NCI-H82 (cell line): ENCODE data around the gene KPNA2.
"Not testable (repeated sequence)": the region's sequence is repeated elsewhere in the genome, so short reads cannot be mapped to it uniquely, and the experiment has no call there.

Source experiments
- DNase-seq: peaks from one replicate; lab custom pipeline; 2025; lab: John Stamatoyannopoulos, UW

KPNA2 gene

DNA sequence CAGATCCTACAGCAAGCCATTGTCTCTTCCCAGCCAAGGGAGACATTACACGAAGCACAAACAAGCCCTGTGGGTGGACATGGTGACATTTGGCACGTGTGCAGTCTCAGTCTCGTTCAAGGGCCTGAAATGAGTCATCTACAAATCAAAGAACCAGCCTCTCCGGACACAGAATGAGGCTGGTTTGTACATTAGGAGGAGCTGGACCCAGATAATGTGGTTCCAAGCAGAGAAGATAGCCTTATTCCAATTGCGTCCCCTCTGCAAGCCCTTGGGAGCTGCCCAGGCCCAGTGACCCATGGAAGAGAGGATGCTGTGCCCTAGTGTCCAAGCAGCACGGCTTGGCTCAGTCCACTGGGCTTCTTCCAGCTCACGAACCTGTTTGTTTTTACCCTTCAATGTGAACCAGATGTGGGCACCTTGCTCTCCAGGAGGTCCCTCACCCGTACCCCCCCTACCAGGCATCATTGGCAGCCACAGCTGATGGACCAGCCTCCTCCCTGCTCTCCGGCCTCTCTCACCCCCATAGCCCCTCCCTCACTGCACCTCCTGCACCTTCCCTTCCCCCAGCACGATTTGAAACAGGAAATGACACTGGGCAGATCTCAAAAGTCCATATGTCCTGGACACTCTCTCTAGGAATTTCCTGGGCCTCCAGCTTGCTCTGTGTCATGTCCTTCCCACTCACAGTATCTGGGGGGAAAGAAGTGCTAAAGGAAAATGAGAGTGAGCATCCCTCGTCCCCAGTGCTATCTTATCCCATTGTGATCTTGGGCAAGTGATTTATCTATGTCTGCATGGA, 26.2 kb downstream of the KPNA2 start:
- DNase-seq = no peak

DNA sequence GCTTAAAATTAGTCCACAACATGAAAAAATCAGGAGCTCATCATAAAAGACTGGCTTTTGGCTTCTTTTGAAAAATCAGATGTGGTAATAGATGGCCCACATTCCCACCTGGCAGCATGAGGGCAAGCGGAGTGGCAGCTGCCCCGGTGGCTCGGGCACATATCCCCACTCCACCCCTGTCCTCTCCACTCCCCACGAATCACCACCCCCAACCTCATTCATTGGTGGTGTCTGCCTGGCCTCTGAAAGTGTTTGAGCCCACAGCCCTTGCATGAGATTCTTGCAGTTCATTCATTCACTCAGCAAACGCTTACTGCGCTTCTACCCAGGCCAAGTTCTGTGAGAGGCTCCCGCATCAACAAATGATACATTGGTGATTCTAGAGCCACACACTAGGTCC, 29.8 kb downstream of the KPNA2 start:
- DNase-seq = not testable (repeated sequence)

DNA sequence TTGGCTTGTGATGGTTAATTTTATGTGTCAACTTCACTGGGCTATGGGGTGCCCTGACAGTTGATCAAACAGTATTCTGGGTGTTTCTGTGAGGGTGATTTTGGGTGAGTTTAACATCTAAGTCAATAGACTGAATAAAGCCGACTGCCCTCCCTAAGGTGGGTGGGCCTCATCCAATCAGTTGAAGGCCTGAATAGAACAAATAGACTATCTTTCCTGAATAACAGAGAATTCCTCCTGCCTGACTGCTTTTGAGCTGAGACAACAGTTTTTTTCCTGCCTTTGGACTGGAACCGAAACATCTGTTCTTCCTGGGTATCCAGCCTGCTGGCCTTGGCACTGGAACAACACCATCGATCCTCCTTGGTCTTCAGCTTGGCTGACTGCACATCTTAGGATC, 33.0 kb downstream of the KPNA2 start:
- DNase-seq = not testable (repeated sequence)

DNA sequence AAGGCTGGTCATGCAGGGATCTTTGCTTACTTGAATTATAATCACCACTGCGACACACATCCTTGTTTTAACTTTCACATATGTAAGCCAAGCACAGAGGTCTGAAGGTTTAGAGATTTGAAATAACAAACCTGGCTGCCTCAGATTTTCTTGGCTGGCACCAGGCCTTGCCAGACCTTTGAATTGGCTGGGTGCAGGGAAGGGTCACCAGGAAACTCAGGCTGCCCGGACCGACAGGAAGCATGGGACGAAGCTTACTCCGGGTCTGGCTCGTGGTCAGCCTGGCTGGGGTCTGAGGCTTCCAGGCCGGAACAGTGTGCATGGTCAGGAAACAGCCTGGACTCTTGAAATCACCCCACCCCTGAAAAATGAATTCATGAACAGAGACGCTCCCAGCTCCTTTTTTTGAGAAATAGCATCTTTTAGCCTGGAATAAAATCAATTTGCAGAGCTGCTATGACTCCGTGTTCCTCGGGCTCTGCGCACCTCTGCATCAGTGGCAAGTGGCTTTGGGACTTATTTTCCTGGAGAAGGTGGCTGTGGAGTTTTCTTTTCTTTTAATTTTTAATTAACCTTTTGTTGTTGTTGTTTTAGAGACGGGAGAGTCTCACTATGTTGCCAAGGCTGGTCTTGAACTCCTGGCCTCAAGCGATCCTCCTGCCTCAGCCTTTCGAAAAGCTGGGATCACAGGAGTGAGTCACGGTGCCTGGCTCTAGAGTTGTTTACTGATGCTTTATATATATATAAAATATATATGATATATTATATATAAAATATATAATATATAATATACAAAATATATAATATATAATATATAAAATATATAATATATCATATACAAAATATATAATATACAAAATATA, 35.3 kb downstream of the KPNA2 start:
- not testable (repeated sequence) for DNase-seq

- no peak for DNase-seq
These were observed 38.7 kb downstream of the KPNA2 start for GRCh38 chr17:68074279-68074678.

GRCh38 chr17:68075953-68076607, 40.5 kb downstream of the KPNA2 start:
- DNase-seq = not testable (repeated sequence)

DNA sequence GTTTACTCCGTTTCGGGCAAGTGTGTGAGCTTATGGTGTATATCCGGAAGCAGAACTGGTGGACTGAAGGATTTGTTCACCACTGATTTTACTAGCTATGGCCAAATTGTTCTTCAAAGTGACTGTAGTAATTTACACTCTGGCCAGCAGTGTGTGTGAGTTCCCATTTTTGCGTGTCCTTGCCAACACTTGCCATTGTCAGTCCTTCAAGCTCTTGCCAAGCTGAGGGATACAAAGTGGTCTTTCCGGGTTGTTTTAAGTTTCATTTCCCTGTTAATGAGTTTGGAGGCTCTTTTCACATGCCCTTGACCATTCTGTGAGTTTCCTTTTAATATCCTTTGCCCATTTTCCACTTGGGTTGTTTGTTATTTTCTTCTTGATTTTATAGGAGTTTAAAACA, 42.0 kb downstream of the KPNA2 start:
- not testable (repeated sequence) for DNase-seq

DNA sequence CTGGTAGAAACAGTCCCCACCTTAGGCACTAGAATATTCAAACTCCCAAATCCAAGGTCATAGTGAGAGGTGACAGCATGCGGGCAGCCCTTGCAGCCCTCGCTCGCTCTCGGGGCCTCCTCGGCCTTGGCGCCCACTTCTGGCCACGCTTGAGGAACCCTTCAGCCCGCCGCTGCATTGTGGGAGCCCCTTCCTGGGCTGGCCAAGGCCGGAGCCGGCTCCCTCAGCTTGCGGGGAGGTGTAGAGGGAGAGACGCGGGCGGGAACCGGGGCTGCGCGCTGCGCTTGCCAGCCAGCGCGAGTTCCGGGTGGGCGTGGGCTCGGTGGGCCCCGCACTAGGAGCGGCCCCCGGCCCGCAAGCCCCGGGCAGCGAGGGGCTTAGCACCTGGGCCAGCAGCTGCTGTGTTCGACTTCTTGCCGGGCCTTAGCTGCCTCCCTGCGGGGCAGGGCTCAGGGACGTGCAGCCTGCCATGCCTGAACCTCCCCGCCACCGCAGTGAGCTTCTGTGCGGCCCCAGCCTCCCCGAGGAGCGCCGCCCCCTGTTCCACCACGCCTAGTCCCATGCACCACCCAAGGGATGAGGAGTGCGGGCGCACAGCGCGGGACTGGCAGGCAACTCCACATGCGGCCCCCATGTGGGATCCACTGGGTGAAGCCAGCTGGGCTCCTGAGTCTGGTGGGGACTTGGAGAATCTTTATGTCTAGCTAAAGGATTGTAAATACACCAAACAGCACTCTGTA, 45.0 kb downstream of the KPNA2 start:
- no peak for DNase-seq

- not testable (repeated sequence) for DNase-seq
These were observed 46.0 kb downstream of the KPNA2 start for GRCh38 chr17:68081305-68082265.

- DNase-seq = peak; percentile 8
These were observed 50.3 kb downstream of the KPNA2 start for GRCh38 chr17:68085771-68086381.

- DNase-seq = not testable (repeated sequence)
These were observed 51.1 kb downstream of the KPNA2 start for GRCh38 chr17:68086666-68087065.

- DNase-seq = not testable (repeated sequence)
These were observed 51.6 kb downstream of the KPNA2 start for GRCh38 chr17:68087131-68087623.

DNA sequence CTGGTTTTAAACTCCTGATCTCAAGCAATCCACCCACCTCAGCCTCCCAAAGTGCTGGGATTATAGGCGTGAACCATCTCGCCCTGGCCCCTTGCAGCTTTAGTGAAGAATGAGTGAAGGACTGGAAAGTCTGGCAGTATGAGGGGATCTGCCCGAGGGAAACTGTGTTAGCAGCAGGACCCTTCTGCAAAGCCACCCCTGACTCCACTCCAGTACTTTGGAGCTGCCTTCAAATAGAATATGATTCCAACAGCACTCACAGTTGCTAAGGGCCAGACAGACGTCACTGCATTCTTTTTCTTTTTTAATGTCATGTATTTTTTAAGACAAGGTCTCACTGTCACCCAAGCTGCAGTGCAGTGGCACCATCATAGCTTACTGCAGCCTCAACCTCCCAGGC, 52.3 kb downstream of the KPNA2 start:
- no peak for DNase-seq

- DNase-seq = no peak
These were observed 54.3 kb downstream of the KPNA2 start for GRCh38 chr17:68089881-68090280.

GRCh38 chr17:68094481-68095078, 59.0 kb downstream of the KPNA2 start:
- no peak for DNase-seq

DNA sequence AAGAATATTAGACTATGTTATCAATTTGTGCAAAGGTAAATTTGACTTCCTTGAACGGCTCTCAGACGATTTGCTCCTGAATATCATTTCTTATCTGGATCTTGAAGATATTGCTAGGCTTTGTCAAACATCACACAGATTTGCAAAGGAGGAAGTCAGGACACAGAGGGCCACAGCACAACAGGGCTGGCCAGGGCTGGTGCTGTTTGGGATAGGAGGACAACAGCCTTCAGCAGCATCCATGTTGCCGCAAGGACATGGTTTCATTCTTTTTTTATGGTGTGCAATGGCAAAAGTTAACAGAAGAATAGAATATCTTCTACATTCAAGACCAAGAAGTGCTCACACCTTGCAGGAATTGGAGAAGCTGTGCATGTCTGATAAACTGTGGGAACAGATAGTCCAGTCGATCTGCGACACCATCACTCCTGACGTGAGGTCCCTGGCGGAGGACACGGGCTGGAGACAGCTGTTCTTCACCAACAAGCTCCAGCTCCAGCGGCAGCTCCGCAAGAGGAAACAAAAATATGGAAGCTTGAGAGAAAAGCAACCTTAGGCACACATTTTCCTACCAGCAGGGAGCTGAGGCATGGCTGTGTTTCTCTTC, 59.8 kb downstream of the KPNA2 start:
- DNase-seq = no peak

GRCh38 chr17:68096111-68096510, 60.6 kb downstream of the KPNA2 start:
- no peak for DNase-seq
